ENCODE results near the gene MAP6.

MAP6 gene

GRCh38 chr11:75593286-75593915 lies 75.4 kb downstream of the MAP6 start:
- TF ChIP-seq CTCF (IDR thresholded peaks at IDR 0.05; ENCODE audit: low read depth, low read length), result no peak

GRCh38 chr11:75592715-75593114 lies 76.1 kb downstream of the MAP6 start:
- no peak overlapping the region for H3K4me3 ChIP-seq (ENCODE audit: low read depth, low read length)
- no peak for TF ChIP-seq CTCF (IDR thresholded peaks at IDR 0.05; ENCODE audit: low read depth, low read length)

More at GRCh38 chr11:75593286-75593915, 75.4 kb downstream of the MAP6 start:
- no peak overlapping the region for H3K4me3 ChIP-seq (ENCODE audit: low read depth, low read length)

GRCh38 chr11:75591966-75592365 lies 76.9 kb downstream of the MAP6 start:
- no peak overlapping the region for H3K4me3 ChIP-seq (ENCODE audit: low read depth, low read length)
- TF ChIP-seq CTCF (IDR thresholded peaks at IDR 0.05; ENCODE audit: low read depth, low read length), result no peak

- no peak for TF ChIP-seq CTCF (IDR thresholded peaks at IDR 0.05; ENCODE audit: low read depth, low read length)
- no peak overlapping the region for H3K4me3 ChIP-seq (ENCODE audit: low read depth, low read length)
These were observed 77.5 kb downstream of the MAP6 start for GRCh38 chr11:75591371-75591770.

GRCh38 chr11:75589933-75590332 lies 78.9 kb downstream of the MAP6 start:
- no peak overlapping the region for H3K4me3 ChIP-seq (ENCODE audit: low read depth, low read length)
- no peak for TF ChIP-seq CTCF (IDR thresholded peaks at IDR 0.05; ENCODE audit: low read depth, low read length)

- no peak overlapping the region for H3K4me3 ChIP-seq (ENCODE audit: low read depth, low read length)
- no peak for TF ChIP-seq CTCF (IDR thresholded peaks at IDR 0.05; ENCODE audit: low read depth, low read length)
These were observed 79.8 kb downstream of the MAP6 start for GRCh38 chr11:75589051-75589450.

- TF ChIP-seq CTCF (IDR thresholded peaks at IDR 0.05; ENCODE audit: low read depth, low read length), result no peak
- no peak overlapping the region for H3K4me3 ChIP-seq (ENCODE audit: low read depth, low read length)
These were observed 80.8 kb downstream of the MAP6 start for GRCh38 chr11:75588051-75588481.
